Measurements from ENCODE around the gene PTEN.
A peak's percentile ranks its signal among the peaks of the same experiment; 100 is the strongest.
"Not testable (repeated sequence)": the region's sequence is repeated elsewhere in the genome, so short reads cannot be mapped to it uniquely, and the experiment has no call there.

Gene PTEN

DNA sequence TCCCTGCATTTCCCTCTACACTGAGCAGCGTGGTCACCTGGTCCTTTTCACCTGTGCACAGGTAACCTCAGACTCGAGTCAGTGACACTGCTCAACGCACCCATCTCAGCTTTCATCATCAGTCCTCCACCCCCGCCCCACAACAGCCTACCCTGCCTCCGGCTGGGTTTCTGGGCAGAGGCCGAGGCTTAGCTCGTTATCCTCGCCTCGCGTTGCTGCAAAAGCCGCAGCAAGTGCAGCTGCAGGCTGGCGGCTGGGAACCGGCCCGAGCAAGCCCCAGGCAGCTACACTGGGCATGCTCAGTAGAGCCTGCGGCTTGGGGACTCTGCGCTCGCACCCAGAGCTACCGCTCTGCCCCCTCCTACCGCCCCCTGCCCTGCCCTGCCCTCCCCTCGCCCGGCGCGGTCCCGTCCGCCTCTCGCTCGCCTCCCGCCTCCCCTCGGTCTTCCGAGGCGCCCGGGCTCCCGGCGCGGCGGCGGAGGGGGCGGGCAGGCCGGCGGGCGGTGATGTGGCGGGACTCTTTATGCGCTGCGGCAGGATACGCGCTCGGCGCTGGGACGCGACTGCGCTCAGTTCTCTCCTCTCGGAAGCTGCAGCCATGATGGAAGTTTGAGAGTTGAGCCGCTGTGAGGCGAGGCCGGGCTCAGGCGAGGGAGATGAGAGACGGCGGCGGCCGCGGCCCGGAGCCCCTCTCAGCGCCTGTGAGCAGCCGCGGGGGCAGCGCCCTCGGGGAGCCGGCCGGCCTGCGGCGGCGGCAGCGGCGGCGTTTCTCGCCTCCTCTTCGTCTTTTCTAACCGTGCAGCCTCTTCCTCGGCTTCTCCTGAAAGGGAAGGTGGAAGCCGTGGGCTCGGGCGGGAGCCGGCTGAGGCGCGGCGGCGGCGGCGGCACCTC, at the start of gene PTEN, which contains the start of gene KLLN:
Gene PTEN, plus strand, starts transcription at position 573 of the 891 bp plus-strand sequence. CDS start 845 bp downstream, outside the sequence.
Gene KLLN, minus strand, starts transcription at position 481 of the 891 bp plus-strand sequence. CDS start 1,046 bp downstream, outside the sequence.
- DNase-seq = peak; percentile 91

DNA sequence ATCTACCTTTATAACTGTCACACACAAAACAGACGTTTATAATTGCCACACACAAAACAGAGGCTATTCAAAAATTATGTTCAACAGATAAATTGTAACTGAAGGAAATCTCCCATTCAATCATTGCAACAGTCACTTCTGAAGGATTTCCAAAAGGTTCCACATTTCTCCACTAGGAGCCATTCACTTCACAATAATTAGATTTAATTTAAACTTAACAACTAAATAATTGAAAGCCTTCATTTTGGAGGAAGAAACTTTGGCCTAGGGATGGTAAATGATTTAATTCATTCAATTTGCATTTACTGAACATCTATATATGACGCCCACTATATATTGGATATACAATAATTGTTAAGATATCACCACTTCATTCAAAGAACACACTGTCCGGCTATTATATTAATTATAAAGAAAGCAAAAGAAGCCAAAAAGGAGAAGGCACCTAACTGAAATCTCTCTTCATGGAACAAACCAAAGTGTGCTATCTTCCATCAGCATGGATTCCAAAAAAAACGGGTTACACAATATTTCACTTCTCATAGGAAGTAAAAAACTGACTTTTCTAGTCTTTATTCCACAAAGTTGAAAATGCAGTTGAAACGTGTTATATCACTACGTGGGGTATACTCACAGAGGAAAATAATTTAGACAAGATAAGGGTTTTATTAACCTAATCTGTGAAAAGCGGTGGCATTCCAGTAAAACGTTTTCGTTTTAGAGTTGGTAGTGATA, 47.1 kb upstream of the PTEN start:
- no peak for DNase-seq

DNA sequence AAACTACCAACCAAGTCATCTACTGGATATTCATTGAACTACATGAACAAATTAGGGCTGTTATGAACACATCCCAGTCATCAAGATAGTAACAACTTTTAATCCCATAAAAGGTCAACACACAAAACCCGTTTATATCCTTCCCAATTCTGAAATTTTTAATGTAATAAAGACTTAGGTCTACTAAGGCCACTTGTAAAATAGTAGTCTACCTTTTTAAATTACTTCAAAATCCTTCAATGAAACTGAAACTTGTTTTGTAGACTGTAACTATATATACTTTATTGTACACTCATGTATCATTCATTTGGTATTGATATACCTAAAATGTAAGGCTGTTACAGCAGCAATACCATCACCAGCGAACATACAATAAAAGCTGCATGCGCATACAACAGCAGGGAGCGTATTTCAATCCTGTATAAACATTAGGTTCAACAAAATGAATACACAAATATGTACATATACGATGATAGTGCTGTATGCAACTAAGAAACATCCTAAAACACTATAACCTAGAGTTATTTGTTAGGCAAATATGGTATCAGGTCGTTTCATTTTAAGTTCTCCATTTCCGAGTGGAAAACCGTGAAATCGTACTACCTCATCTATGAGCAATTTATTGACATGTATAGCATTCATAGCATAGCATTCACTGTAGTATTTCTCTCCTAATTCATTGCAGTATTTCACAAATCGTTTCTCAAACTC, 46.4 kb upstream of the PTEN start:
- DNase-seq = peak; percentile 2

DNA sequence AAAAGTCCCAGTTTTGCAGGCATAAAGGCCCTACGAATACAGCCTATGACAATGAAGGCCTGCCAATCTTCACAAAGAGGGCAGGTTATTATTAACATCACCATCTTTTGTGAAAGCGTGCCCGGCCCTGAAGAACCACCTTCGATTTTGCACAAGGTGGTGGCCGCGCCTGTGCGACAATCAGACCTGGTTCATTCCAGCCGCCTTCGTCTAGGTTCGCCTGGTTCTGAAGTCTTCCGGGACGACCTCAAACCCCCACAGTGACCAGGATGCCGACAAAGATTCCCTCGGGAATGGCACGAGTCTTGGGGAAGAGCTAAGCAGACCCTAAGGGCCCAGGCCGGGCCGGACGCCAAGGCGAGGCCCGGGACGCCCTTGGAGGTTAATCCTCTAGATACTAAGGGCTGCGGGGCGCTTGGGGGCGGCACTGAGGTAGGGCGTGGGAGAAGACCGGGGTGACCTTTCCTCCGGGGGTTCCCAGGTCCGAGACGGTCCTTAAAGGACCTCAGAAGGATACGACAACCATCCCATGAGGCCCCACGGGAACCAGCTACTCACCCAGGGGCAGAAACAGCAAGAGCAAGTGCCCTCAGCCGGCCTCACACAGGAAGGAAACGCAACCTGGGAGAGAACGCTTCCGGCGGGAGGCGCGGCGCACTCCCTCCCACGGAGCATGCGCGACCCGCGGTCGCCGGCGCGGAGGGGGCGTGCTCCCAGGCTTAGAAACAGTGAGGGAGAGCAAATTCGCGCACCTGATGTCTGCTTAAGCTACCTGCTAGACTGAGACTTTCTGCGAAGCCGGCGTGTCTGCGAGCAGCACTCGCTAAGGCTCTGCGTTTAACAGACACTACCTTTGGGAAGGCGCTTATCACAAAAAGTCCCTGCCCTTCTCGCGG, 45.6 kb upstream of the PTEN start, which contains the start of gene ATAD1:
Gene ATAD1, minus strand, starts transcription at position 618 of the 896 bp plus-strand sequence. CDS start 3,627 bp downstream, outside the sequence.
- peak; percentile 63 for DNase-seq

DNA sequence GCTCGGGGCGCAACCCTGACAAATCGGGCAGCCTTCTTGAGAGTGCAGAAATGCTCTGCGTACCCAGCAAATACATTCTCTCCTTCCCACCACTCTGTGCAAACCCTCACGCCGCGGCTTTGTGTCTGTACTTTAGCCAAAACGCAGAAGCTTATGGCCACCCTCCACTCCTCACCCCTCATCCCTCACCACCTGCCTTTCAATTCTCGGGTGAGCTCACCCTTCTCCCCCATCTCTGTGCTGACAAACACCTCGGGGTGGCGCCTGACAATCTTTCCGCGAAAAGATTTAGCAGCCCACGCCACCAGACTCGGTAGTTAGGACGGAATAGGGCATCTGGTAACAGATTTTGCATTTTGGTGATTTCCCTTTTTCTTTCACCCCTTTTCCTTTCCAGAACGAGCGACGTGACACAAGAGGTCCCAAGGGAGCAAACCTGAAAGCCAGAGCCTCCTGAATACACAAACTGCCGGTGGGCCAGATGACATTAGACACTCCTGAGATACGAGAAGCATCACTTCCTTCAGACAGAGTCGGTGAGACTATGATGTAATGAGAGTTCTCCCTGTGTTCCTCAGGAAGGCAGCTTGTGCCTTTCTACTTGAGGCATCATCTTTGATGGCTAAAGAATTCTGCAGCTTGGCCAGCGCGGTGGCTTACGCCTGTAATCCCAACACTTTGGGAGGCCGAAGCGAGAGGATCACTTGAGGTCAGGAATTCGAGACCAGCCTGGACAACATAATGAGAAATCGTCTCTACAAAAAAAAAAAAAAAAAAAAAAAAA, 44.7 kb upstream of the PTEN start:
- DNase-seq = peak; percentile 28

DNA sequence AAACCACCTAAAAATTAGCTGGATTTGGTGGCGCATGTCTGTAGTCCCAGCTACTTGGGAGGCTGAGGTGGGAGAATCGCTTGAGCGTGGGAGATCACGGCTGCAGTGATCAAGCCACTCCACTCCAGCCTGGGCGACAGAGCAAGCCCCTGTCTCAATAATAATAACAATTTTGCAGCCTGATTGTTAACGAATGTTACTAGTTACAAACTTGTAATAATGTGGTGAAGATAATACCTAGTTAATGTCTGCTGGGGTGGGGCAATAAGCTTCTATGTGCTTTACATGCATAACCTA, 44.2 kb upstream of the PTEN start:
- DNase-seq = no peak

DNA sequence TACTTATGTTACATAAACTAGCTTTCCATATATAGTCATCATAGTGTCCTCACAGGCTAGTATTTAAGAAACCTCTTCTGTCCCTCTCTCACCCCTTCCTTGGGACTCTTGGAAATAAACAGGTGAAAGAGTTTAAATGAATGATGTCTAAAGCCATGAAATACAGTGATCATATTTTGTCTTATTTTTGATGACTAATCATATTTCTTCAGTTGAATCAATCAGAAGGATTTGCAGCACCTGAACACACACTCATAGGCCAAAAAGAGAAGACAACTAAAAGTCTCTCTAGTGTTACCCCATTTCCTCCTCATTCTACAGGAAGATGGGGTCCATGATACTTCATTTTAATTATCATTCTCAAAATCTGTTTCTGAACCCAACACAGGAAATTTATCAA, 36.8 kb upstream of the PTEN start:
- no peak for DNase-seq

DNA sequence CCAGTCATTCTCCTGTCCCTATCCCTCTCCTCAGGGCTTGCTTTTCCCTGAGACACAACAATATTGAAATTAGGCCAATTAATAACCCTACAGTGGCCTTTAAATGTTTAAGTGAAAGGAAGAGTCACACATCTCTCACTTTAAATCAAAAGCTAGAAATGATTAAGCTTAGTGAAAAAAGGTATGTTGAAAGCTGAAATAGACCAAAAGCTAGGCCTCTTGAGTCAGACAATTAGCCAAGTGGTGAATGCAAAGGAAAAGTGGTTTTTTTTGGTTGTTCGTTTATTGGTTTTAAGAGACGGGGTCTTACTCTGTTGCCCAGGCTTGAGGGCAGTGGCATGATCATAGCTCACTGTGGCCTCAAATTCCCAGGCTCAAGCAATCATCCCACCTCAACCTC, 35.7 kb upstream of the PTEN start:
- DNase-seq = no peak

DNA sequence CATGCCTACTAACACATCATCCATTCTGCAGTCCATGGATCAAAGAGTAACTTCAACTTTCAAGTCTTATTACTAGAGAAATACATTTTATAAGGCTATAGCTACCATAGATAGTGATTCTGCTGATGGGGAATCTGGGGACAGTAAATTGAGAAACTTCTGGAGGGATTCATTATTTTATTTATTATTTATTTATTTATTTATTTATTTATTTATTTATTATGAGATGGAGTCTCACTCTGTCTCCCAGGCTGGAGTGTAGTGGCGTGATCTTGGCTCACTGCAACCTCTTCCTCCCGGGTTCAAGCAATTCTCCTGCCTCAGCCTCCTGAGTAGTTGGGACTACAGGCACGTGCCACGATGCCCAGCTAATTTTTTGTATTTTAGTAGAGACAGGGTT, 34.4 kb upstream of the PTEN start:
- not testable (repeated sequence) for DNase-seq

DNA sequence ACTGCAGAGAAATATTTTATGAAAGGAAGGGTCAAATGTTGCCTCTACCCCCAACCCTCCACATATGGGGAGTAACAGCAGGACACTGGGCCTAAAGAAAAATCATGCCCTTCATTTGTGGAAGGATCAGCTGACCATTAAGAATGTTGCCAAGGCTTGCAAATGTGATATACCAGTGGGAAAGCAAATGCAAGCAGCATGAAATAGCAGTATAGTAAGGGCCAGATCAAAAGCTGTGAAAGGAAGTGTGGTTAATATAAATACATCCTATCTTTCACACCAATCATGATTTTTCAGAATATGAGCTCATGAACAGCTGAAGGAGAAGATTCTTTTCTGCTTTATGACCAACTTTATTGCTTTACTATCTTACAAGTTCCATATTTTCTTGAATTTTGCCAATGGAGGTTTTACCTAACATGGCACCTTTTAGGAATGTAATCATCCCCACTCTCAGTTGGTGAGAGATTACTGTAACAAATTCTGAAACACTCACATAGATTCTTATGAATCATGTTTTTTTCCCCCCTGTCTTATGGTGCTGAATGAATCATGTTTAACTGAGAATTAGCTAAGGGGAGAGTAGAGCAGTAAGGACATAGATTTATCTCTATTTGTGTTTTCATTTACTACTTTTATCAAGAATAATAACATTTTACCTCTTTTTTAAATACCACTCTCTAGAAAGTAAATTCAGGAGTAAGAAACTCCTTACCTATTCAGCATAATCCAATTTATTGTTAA, 33.3 kb upstream of the PTEN start:
- peak; percentile 1 for DNase-seq

DNA sequence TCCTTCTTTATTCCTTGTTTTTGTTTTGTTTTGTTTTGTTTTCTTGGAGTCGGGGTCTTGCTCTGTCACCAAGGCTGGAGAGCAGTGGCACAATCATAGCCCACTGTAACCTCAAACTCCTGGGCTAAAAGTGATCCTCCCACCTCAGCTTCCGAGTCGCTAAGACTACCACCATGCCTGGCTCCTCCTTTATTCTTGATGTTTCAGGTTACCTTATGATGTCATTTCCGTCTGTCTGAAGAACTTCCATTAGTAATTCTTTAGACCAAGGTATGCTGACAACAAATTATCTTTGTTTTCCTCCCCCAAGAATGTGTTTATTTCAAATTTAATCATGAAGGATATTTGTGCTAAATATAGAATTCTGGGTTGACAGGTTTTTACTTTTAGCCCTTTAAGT, 27.3 kb upstream of the PTEN start:
- DNase-seq = no peak

DNA sequence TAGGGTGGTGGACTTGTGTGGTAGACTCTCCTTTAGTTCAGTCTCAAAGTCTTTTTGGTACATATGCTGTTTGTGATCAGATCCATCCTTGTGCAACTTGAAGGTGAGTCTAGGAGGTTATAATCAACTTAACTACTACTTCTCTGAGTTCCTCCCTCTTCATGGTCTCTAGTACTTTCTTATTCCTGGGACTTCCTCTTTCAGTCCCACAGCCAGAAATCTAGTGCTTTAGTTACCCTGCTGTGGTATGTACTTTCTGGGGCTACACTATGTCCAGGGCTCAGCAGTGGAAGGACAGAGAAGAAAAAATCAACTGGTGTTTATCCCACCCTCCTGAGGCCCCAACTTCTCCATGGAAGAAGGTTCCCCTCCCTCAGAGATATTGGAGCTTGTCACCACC, 26.0 kb upstream of the PTEN start:
- no peak for DNase-seq

DNA sequence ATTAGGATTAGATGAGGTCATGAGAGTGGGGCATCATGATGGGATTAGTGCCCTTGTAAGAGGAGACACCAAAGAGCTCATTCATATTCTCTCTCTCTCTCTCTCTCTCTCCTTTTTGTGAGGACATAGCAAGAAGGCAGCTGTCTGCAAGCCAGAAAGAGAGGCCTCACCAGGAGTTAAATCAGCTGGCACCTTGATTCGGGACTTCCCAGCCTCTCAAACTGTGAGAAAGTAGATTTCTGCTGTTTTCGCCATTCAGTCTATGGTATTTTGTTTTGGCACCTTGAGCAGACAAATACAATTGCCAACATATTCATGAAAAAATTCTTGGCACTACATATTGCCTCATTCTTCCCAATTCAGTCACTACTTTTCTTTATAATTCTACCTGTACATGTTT, 24.8 kb upstream of the PTEN start:
- no peak for DNase-seq

DNA sequence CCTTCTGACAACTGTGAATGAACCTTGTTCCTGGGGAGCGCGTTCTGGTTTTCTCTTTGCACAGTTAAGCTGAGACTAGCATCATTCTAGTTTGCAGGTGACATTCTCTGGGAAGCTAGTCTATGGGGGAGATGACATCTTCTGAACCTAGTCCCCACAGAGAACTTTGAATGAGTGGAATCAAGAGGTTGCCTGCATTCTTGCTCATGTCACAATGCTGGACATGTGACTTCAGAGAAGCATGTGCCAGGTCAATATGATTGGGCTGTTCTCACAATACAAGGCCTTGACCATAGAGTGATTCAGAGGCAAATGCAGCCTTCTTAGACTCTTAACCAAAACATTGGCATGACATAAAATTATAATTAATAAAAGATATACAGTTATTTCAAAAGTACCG, 22.2 kb upstream of the PTEN start:
- DNase-seq = no peak

DNA sequence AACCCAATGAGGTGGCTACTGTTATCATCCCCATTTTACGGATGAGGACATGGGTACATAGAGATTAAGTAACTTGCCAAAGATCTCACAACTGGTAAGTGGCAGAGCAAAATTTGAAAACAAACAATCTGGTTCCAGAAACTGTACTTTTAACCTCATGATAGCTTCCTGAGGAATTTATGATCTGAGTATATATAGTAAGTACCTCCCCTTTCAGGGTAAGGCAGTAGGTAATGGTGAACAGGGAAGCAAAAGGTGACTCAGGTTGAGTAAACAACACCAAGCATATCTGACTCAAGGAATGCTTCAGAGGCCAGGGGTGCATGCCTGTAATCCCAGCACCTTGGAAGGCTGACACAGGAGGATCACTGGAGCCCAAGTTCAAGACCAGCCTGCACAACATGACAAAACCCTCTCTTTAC, 21.2 kb upstream of the PTEN start:
- peak; percentile 88 for DNase-seq

DNA sequence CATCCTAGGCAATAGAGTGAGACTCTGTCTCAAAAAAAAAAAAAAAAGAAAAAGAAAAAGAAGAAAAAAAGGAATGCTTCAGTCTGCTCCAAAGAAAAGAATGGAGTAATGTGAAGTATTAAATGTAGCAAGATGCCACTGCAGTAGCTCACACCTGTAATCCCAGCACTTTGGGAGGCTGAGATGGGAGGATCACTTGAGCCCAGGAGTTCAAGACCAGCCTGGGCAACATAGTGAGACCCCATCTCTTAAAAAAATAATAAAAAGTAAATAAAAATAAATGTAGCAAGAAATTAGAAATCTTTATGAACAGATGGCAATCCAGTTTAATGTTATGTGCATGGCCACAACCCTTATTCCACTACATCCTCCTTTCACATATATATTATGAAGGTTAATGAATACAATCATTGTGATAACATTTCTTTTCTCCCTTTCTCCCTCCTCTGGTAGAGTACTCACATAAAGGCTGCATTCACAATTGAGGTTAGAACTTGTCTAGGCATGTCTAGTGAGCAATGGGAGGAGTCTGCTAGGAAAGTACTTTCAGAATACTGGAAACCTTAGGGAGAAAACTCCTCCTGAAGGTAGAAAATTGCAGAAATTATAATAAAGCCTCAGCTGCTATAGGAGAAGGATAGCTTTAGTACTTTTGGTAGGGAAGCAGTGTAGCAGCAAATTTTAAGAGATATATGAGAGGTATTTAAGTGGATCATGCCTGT, 20.5 kb upstream of the PTEN start:
- DNase-seq = peak; percentile 64

DNA sequence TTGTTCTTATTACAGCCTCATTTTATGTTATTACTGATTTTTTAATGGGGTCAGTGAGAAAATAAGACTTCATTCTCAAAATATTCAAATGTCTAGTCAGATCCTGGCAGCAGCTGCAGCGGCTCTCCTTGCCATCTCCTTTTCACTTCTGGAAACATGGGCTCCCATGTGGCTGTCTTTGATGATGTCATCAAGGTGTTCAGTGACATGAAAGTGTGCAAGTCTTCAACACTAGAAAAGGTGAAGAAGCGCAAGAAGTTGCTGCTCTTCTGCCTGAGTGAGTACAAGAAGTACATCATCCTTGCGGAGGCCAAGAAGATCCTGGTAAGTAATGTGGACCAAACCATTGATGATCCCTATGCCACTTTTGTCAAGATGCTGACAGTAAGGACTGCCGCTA, 19.7 kb upstream of the PTEN start:
- DNase-seq = no peak

DNA sequence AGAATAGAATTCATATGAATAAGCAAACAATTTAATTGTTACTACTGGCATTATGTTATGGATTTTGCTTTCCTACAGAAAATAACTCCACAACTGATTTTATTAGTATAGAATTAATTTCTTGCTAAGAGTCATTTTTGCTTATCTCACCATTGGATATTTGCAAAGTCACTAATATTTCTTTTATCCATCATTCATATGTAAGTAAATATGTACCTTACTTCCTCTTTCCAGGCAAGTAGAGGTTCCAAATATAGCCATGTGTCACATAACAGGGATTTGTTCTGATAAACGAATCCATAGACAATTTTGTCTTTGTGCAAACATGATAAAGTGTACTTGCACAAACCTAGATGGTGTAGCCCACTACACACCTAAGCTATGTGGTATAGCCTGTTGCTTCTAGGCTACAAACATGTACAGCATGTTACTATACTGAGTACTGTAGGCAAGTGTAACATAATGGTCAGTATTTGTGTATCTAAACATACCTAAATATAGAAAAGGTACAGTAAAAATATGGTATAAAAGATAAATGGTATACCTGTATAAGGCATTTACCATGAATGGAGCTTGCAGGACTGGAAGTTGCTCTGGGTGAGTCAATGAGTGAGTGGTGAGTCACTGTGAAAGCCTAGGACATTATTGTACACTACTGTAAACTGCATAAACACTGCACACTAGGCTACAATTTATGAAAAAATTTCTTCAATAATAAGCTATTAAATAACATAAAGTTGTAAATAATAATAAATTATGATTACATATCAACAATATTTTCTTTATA, 18.4 kb upstream of the PTEN start:
- DNase-seq = peak; percentile 65

DNA sequence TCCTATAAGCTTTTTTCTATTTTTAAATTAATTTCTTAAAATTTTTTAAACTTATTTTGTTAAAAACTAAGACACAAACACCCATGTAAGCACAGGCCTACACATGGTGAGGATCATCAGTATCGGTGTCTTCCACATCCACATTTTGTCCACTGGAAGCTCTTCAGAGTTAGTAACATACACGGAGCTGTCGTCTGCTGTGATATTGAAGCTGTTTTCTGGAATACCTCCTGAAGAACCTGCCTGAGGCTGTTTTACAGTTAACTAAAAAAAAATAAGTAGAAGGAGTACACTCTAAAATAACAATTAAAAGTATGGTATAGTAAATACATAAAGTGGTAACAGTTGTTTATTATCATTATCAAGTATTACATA, 17.8 kb upstream of the PTEN start:
- DNase-seq = no peak

Data from kidney glomerular epithelial cell (primary cell).